GM18873 (cell line): ENCODE measurements around the gene SMC1A.
A peak's percentile ranks its signal among the peaks of the same experiment; 100 is the strongest.
"Not testable (repeated sequence)": the region's sequence is repeated elsewhere in the genome, so short reads cannot be mapped to it uniquely, and the experiment has no call there.

Source experiments
- ATAC-seq: cut with Tn5 transposase; IDR thresholded peaks from one replicate; pipeline ENCODE4 v1.9.1; 2021; ENCODE audit warnings: mild to moderate bottlenecking, moderate library complexity, moderate number of reproducible peaks; ENCODE audit not compliant: unreplicated experiment, low FRiP score

SMC1A gene

DNA sequence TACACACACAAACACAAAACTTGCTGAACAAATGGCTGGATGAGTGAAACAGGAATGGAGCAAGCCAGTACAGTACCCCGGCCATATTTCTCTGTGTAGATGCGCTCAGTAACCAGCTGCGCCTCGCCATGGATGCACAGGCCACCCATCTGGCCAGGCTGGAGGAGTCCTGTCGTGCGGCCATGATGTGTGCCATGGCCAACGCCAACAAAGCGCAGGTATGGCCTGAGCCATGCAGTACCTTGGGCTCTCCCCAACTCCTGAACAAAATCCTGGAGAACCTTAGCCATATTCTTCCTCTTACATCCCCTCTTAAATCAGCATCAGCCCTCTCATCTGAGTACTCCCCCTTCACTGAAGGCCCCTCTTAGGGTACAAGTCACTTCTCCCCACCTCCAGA lies 7.3 kb upstream of the SMC1A start:
- ATAC-seq = no peak

GRCh38 chrX:53422861-53423306 lies 430 bp upstream of the SMC1A start, which contains the start of gene RIBC1:
RIBC1 (plus strand) TSS chrX:53422873; CDS start chrX:53426277, 3,404 bp downstream.
- ATAC-seq = no peak

DNA sequence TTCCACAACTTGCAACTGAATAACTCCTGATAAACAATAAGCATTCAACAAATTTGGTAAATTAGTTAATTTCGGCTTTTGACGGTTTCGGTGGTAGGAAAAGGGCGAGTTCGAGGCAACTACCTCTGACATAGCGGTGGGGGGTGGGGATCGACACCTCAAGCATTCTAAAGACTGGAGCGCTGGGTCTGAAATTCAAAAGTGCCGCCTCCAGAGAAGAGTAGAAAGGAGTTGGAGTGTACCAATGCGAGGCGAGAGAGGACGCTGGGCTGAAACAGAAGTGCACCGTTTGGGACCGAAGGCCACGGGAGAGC lies 725 bp downstream of the SMC1A start:
- peak; percentile 3 for ATAC-seq

DNA sequence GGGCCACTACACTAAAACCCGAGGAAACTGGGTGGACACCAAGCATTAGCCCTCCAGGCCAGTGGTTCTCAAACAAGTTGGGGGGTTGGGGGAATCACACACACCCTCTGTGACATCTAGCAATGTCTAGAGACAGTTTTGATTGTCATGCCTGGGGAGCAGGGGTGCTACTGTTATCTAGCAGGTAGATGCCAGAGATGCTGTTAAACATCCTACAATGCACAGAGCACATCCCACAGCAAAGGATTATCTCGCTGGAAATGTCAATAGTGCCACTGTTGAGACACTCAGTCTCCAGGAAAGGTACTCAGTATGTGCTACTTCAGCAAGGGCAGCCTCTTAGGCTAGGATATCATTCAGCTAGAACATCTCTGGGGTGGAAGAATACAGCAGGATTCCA lies 1.3 kb downstream of the SMC1A start:
- no peak for ATAC-seq

DNA sequence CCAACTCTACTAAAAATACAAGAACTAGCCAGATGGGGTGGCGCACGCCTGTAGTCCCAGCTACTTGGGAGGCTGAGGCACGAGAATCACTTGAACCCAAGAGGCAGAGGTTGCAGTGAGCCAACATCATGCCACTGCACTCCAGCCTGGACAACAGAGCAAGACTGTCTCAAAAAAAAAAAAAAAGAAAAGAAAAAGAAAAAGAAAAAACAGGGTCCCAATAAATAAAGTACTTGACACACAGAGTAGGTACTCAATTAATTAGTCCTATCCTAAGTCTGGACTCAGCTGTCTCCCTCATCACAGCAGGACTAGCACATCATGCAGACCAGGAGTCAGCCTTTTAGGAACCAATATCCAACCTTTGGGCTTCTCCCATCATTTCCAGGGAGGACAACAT lies 2.1 kb downstream of the SMC1A start:
- ATAC-seq = not testable (repeated sequence)

GRCh38 chrX:53412446-53412845 lies 10.0 kb downstream of the SMC1A start:
- ATAC-seq = no peak

DNA sequence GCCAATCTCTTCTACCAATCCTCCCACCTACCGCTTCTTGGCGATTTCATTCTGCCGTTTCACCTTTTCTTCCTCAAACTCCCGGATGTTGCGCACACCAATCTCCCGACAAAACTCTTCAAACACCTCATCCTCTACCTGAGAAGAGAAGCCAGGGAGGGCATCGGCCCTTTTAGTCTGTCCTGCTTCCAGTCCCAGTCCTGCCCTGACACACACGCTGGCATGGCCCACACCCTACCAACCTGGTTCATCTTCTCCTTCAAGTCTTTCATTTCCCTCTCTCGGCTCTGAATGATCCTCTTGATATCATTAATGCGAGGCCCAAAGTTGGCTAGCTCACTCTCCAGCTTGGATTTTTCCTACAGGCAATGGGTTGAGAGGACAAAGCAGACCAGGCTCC lies 18.9 kb downstream of the SMC1A start:
- ATAC-seq = no peak

DNA sequence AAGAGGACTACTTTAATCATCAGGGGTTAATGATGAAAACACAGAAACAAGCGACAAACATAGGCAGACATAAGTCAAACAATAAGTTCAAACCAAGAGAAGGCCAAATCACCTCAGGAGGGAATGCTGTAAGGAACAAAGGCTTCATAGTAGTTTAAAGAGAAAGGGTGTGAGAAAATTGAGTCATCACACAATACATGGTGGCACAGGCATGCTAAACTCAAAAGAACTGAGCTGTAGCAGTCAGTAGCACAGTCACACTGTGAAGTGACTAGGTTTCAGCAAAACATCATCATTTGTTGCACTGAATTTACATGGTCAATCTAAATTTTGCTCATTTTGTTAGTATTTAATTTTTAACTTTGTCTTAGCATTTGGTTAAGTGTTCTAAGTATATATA lies 24.2 kb downstream of the SMC1A start:
- ATAC-seq = no peak

DNA sequence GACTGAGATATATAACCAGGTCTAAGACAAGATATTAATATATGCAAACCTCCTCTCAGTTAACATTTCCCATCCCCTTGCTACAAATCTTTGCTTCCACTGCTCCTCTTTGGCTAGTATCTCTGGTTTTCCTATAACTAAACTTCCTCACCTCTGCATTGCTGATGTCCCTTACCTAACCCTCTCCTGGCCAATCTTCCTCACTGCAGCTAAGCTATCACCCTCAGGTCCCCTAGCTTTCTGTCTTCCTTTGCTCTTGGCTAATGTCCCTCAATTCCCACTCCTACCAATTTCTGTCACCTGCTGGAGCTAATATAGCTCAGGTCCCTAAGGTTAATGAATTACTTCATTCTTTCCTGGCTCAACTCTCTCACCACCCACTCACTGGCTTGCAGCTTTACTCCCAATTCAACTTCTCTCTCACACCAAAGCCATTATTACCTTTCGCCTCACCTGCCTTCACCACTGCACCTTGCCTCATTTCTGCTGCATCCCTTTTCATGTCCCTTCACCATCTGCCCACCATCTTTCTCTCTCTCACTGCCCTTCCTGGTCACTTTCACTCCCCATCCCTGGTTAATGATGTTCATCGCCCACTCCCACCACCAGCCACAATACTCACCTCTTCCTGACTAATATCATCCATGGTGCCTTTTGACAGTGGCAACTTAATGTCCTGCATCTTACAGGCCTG lies 26.7 kb downstream of the SMC1A start:
- no peak for ATAC-seq

DNA sequence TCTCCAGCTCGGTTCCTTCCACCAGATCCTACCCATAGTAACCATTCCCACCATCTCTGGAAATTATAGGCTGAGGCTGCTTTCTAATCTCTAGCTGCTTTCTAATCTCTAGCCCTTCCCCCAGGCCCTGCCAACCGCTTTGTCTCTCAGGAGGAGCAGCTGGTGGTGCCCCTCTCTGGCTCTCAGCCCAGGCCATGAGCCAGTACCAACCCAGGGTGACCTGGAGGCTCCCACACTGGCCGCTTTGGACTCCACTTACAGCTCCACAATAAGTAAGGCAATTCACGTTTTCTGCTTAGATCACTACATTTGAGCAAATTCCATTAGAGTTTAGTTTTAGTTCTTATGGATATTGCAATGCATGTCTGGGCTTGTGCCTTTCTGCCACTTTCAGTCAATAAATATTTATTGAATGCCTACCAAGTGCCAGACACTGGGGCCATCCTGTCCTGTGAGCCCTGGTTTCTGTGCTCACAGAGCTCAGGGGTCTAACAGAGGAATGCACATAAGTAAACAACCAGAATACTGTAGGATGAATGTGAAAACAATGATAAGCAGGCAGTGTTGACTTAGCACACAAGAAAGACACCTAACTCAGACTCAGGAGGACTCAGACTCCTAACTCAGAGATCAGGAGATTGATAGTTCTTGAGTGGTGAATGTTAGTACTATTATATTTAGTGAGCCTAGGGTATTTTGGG lies 38.9 kb downstream of the SMC1A start:
- ATAC-seq = no peak

DNA sequence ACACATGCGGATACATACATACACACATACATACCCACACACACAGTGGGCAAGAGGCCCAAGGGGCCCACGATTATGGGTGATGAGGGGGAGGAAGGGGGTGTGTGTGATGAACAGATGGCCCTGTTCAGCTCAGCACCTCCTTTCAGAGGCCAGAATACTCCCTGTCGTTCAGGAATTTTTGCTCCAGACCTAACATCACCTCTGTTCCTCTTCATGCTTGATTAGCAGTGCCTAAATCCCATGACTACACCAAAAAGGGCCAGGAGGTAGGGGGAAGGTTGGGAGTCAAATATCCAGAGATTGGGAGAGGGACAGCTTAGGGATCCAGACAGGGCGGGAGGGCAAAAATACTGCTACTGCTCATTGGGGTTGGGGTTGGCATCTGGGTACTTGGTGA lies 42.7 kb downstream of the SMC1A start:
- no peak for ATAC-seq

DNA sequence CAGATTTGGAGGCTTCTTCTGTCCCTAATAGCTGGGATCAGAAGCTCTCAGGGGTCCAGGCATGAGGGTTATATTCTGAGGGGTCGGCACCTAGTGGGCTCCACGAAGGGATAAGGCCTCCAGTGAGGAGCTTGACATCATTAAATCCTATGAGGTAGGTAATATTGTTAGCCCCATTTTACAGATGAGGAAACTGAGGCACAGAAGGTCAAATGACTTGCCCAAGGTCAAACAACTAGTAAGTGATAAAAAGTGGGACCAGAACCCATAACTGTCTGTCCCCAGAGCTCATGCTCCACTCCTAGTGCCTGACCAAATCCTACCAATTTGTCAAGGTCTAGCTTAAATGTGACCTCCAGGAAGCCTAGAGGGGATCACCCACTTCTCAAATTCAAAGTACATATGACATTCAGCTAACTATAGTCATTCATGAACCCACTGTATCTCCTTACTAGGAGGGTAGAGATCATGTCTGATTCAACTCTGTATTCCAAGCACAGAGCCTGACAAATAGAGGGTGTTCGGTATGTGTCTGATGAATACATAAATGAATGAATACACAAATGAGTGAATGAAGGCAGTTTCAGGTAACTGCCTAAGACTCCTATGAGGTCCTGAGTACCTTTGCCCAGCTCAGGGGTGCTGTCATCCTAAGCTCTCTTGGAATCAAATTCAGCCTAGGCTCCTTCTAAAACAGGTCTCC lies 43.3 kb downstream of the SMC1A start:
- no peak for ATAC-seq

- ATAC-seq = no peak
Observed at GRCh38 chrX:53377464-53377863, 45.0 kb downstream of the SMC1A start.

DNA sequence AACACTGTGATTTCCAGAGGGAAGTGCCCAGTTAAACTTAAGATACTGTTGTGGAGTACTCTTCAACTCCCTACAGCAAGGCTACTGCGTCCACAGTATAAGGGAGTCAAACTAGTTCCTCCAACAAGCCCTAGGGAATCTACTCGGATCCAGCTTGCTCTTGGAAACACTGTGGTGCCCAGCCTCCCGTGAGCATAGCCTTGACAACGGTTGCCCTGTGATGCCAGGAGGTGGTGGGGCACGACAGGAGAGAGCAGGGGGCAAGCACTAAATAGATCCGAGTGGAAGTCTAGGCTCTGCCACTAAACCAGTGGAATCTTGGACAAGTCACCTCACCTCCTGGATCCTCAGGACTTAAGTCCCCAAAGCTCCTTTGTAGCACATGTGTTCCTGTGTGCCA lies 45.6 kb downstream of the SMC1A start:
- ATAC-seq = no peak

DNA sequence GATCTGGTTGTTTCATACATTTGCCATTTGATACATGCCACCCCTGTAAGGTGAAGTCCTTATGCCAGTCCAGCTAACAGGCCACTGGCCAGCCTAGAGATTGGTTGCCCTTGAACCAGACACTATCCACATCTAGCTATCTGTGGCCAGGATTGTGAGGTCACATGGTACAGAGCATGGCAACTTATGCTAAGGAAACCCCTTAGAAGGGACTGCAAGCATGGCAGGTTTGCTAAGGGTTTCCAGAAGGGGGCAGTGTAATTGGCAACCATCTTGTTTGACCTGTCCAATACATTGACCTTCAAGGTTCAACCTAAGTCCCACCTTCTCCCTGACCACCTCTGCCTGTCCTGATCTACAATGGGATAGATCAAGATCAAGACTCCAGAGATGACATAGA lies 47.5 kb downstream of the SMC1A start:
- ATAC-seq = no peak

- no peak for ATAC-seq
Observed at GRCh38 chrX:53374222-53374820, 48.1 kb downstream of the SMC1A start.

DNA sequence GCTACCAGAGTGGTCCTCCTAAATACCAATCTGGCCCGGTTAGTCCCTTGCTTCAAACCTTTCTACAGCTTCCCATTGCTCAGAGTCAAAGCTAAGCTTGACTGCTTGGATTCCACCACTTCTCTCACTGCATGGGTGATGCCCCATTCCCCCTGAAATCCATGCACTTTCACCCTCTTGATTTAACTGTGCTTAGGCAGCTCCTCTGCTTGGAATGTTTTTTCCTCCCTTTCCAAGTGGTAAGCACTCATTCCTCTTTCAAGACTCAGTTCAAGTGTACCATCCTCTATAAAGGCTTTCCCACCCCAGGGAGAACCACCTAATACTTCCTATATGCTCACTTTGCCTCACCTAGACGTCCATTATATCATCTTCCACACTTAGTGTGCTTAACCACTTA lies 49.1 kb downstream of the SMC1A start:
- no peak for ATAC-seq

DNA sequence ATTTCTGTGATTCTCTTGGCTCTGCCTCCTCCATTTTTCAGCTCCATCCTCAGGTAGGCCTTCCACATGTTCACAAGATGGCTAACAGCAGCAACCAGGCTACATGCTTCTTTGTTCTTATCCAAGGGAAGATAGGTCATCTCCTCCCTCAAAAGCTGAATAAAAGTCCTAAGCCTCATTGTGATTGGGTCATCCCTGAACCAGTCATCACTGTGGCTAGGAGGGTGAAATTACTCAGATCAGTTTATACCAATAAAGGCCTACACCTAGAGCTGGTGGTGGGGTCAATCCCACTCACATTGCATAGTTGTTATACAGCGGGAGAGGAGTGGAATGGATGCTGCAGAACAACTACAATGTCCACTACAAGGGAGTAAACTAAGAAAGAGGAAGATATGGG lies 56.0 kb downstream of the SMC1A start:
- ATAC-seq = not testable (repeated sequence)

DNA sequence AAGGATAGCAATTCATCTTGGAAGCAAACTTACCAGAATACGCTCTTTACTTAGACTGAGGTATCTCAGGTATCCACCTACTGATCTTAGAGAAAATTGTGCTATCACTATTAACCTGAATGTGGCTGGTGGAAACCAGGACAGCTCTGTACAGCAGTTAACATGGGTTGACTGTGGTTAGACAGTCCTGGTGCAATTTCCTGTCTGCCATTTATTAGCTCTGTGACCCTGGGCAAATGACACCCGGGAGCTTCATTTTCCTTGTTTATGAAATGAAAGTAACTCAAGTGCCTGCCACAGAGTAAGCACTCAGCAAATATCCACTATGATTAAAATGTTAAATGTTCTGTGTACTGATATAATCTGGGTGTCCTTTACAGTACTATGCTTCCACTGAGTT lies 60.0 kb downstream of the SMC1A start:
- no peak for ATAC-seq

GRCh38 chrX:53357799-53358530 lies 64.5 kb downstream of the SMC1A start:
- no peak for ATAC-seq

DNA sequence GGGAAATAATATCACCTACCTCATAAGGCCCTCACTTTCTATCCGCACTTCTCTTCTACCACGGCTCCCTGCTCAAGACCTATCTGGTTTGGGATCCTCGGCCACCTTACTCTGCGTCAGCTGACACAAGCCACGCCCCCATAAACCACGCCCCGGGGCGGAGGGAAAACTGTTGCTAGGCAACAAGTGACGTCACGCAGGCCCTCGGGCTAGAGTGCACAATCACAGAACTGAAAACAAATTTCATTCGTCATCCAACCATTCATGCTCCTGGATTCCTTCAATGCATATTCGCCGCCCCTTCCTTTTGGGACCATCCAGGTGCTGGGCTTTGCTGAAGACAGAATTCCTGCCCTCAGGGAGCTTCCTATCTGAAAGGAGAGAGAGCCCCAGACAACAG lies 66.3 kb downstream of the SMC1A start:
- no peak for ATAC-seq
